H9 (cell line): ENCODE results near the gene NEDD4L. TPM values are rescaled to one million over a fixed set of nuclear protein-coding genes. Genes with fewer than 3 reads are reported as not detected.

ENCODE experiments used
- DNase-seq: peaks from one replicate; pipeline ENCODE4 v3.0.0-alpha.2; 2017
- H2AFZ ChIP-seq: one replicate; pipeline ENCODE4 v1.6.1; 2013; ENCODE audit warnings: mild to moderate bottlenecking, low read length, control low read depth, moderate library complexity
- H2AK5ac ChIP-seq: 2 replicates; pipeline ENCODE4 v1.6.1; 2013; ENCODE audit warnings: low read length, control low read depth, mixed read lengths; ENCODE audit not compliant: insufficient read length
- H2BK120ac ChIP-seq: one replicate; pipeline ENCODE4 v1.6.1; 2013; ENCODE audit warnings: low read depth, mild to moderate bottlenecking, low read length, control low read depth, inconsistent platforms; ENCODE audit not compliant: poor library complexity, severe bottlenecking
- H2BK12ac ChIP-seq: 2 replicates; pipeline ENCODE4 v1.6.1; 2013; ENCODE audit warnings: low read length, control low read depth, mixed read lengths, low read depth; ENCODE audit not compliant: insufficient read length
- H2BK15ac ChIP-seq: 2 replicates; pipeline ENCODE4 v1.6.1; 2013; ENCODE audit warnings: low read depth, low read length, control low read depth
- H2BK20ac ChIP-seq: one replicate; pipeline ENCODE4 v1.6.1; 2013; ENCODE audit warnings: low read depth, mild to moderate bottlenecking, low read length, control low read depth, inconsistent platforms; ENCODE audit not compliant: poor library complexity, severe bottlenecking
- H2BK5ac ChIP-seq: 2 replicates; pipeline ENCODE4 v1.6.1; 2013; ENCODE audit warnings: low read length, control low read depth, mixed read lengths; ENCODE audit not compliant: insufficient read length
- H3K14ac ChIP-seq: 2 replicates; pipeline ENCODE4 v1.6.1; 2013; ENCODE audit warnings: low read length, control low read depth; ENCODE audit not compliant: insufficient read depth
- H3K18ac ChIP-seq: 2 replicates; pipeline ENCODE4 v1.6.1; 2013; ENCODE audit warnings: low read depth, mild to moderate bottlenecking, mixed read lengths, low read length, control low read depth; ENCODE audit not compliant: insufficient read length
- H3K23ac ChIP-seq: 2 replicates; pipeline ENCODE4 v1.6.1; 2013; ENCODE audit warnings: low read length, control low read depth, mixed read lengths, low read depth; ENCODE audit not compliant: insufficient read length
- H3K23me2 ChIP-seq: 2 replicates; pipeline ENCODE4 v1.6.1; 2013; ENCODE audit warnings: low read depth, mild to moderate bottlenecking, mixed read lengths, low read length, control low read depth; ENCODE audit not compliant: insufficient read length, poor library complexity, severe bottlenecking
- H3K27ac ChIP-seq: 2 replicates; pipeline ENCODE4 v1.5.1; 2013; ENCODE audit warnings: low read length, control low read depth, mixed read lengths, low read depth; ENCODE audit not compliant: insufficient read length
- H3K27me3 ChIP-seq: 2 replicates; pipeline ENCODE4 v1.6.1; 2013; ENCODE audit warnings: low read length, control low read depth, inconsistent platforms; ENCODE audit not compliant: insufficient read depth
- H3K4ac ChIP-seq: 2 replicates; pipeline ENCODE4 v1.6.1; 2013; ENCODE audit warnings: low read depth, mild to moderate bottlenecking, control low read depth, inconsistent platforms, low read length, moderate library complexity
- H3K4me1 ChIP-seq: 2 replicates; pipeline ENCODE4 v1.6.1; 2013; ENCODE audit warnings: low read length, control low read depth, inconsistent platforms; ENCODE audit not compliant: insufficient read depth
- H3K4me2 ChIP-seq: 2 replicates; pipeline ENCODE4 v1.6.1; 2013; ENCODE audit warnings: low read length, control low read depth, mixed read lengths; ENCODE audit not compliant: insufficient read length, insufficient read depth
- H3K56ac ChIP-seq: 2 replicates; pipeline ENCODE4 v1.6.1; 2013; ENCODE audit warnings: low read depth, mild to moderate bottlenecking, mixed read lengths, low read length, control low read depth; ENCODE audit not compliant: insufficient read length
- H3K79me1 ChIP-seq: 2 replicates; pipeline ENCODE4 v1.6.1; 2013; ENCODE audit warnings: low read depth, mild to moderate bottlenecking, moderate library complexity, low read length, control low read depth, inconsistent platforms; ENCODE audit not compliant: insufficient read depth, poor library complexity, severe bottlenecking
- H3K79me2 ChIP-seq: 2 replicates; pipeline ENCODE4 v1.6.1; 2013; ENCODE audit warnings: low read length, control low read depth, inconsistent platforms; ENCODE audit not compliant: insufficient read depth
- H3K9ac ChIP-seq: 2 replicates; pipeline ENCODE4 v1.6.1; 2013; ENCODE audit warnings: low read length, control low read depth, mixed read lengths; ENCODE audit not compliant: insufficient read length; ENCODE audit errors: extremely low read depth
- H3K9me3 ChIP-seq: one replicate; pipeline ENCODE4 v1.6.1; 2013; ENCODE audit warnings: low read depth, low read length, inconsistent platforms; ENCODE audit not compliant: control insufficient read depth
- H3T11ph ChIP-seq: one replicate; pipeline ENCODE4 v1.6.1; 2013; ENCODE audit warnings: mild to moderate bottlenecking, low read length, control low read depth, inconsistent platforms
- H4K20me1 ChIP-seq: one replicate; pipeline ENCODE4 v1.6.1; 2013; ENCODE audit not compliant: control insufficient read depth, insufficient read length, insufficient read depth
- H4K5ac ChIP-seq: 2 replicates; pipeline ENCODE4 v1.6.1; 2013; ENCODE audit warnings: low read depth, mild to moderate bottlenecking, mixed read lengths, low read length, control low read depth; ENCODE audit not compliant: insufficient read length
- H4K8ac ChIP-seq: replicated peaks from 2 replicates; pipeline ENCODE4 v1.6.1; 2013; ENCODE audit warnings: low read length, control low read depth, mixed read lengths, low read depth; ENCODE audit not compliant: insufficient read length
- H4K91ac ChIP-seq: 2 replicates; pipeline ENCODE4 v1.6.1; 2013; ENCODE audit warnings: low read depth, mild to moderate bottlenecking, moderate library complexity, mixed read lengths, low read length, control low read depth; ENCODE audit not compliant: insufficient read length
- H3K27ac Mint-ChIP-seq, 3 experiments: 2 replicates in 2 of 3; 3 replicates in 1 of 3; pipeline ENCODE4 v1.8.0; 2020 to 2021; ENCODE audit warnings: mixed read lengths in 3 of 3, mild to moderate bottlenecking in 1 of 3, moderate library complexity in 1 of 3
- H3K27me3 Mint-ChIP-seq: 2 replicates; pipeline ENCODE4 v1.8.0; 2021; ENCODE audit warnings: low read depth, mild to moderate bottlenecking, moderate library complexity, mixed read lengths
- H3K36me3 Mint-ChIP-seq, 3 experiments: 2 replicates in 2 of 3; 3 replicates in 1 of 3; pipeline ENCODE4 v1.8.0; 2020 to 2021; ENCODE audit warnings: low read depth in 3 of 3, mixed read lengths in 3 of 3; ENCODE audit not compliant: insufficient read depth in 1 of 3
- H3K4me1 Mint-ChIP-seq, 2 experiments: 2 replicates each; pipeline ENCODE4 v1.8.0; 2020; ENCODE audit warnings: mixed read lengths in 2 of 2
- H3K4me3 Mint-ChIP-seq, 2 experiments: 2 replicates in 1 of 2; 3 replicates in 1 of 2; pipeline ENCODE4 v1.8.0; 2020 to 2021; ENCODE audit warnings: mild to moderate bottlenecking in 2 of 2, mixed read lengths in 2 of 2, moderate library complexity in 1 of 2
- H3K9me3 Mint-ChIP-seq, 2 experiments: 2 replicates in 1 of 2; 3 replicates in 1 of 2; pipeline ENCODE4 v1.8.0; 2020; ENCODE audit warnings: mild to moderate bottlenecking in 2 of 2, mixed read lengths in 2 of 2, moderate library complexity in 1 of 2
- CTCF ChIP-seq: fragments of 200-600 bp; sonication (generic); conservative IDR thresholded peaks from 3 replicates; pipeline ENCODE4 v1.8.0; 2021; ENCODE audit warnings: antibody characterized with exemption, mild to moderate bottlenecking
- WGBS: extraction: QIAGEN DNeasy Blood & Tissue Kit; methylation state at CpG from one replicate; pipeline ENCODE4 v1.1.7; 2013; ENCODE audit warnings: missing lambda C conversion rate, low lambda C conversion rate, mixed read lengths; ENCODE audit not compliant: insufficient read length; ENCODE audit errors: extremely low coverage; 5-methylcytosine and 5-hydroxymethylcytosine counted together
- total RNA-seq: library from RNA; stranded (reverse); gene quantifications from 2 replicates; pipeline ENCODE4 v1.2.1, GENCODE V29; 2021

The NEDD4L gene
- total RNA-seq, 1 experiment from 2014 or later: 76.3 TPM

DNA sequence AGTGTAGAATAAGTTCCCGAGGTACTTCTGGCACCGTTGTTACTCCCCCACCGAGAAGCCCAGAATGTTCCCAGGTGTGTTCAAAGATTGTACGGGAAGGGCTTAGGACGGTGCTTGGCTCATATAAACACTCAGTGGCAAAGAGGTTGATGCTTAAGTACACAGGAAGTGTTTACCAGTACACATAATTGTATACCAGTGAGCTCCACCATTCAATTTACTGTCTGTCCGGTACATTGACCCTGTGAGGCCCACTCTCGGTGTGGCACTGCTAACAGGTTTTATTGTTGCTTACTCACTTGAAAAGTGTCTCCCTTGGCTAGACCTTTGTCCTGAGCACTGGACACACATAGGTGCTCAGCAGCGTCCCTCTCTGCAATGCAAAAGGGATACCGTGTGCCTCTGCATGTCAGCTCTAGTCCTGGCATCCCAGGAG lies 191.0 kb downstream of the NEDD4L start:
- Histone ChIP-seq H2BK5ac (no peak overlapping the region), H3K79me2 (peaks cover 7% of the 10 kb centered on the region; the same call in 1 of the 2 replicates), H3T11ph (no peak overlapping the region), H3K4me1 (peaks cover 5% of the 10 kb centered on the region; the same call in 1 of the 2 replicates), H3K23me2 (no peaks in the 10 kb centered on the region), H3K4ac (no peak overlapping the region), H4K5ac (no peak overlapping the region), H3K9me3 (no peaks in the 10 kb centered on the region), H2AFZ (no peak overlapping the region), H3K27ac (no peak overlapping the region), H4K8ac (no peak overlapping the region), H3K4me2 (no peak overlapping the region), H3K23ac (no peak overlapping the region), H3K9ac (no peak overlapping the region), H3K27me3 (no peaks in the 10 kb centered on the region), H3K18ac (no peak overlapping the region), H3K79me1 (peaks cover 6% of the 10 kb centered on the region), H2BK120ac (no peak overlapping the region), H4K20me1 (no peaks in the 10 kb centered on the region), H2BK12ac (no peak overlapping the region), H2BK15ac (no peak overlapping the region), H4K91ac (no peak overlapping the region), H2AK5ac (no peak overlapping the region), H3K56ac (no peak overlapping the region), H2BK20ac (no peak overlapping the region), H3K14ac (no peak overlapping the region)
- Mint-ChIP-seq H3K4me3 (no peak overlapping the region), H3K36me3 (peaks cover 2 to 7% (median 3%) of the 10 kb centered on the region in 3 experiments; a peak in 2 of 7 replicates), H3K27me3 (no peaks in the 10 kb centered on the region), H3K4me1 (peaks cover 24 to 32% of the 10 kb centered on the region in 2 experiments), H3K9me3 (peaks cover 0 to 2% of the 10 kb centered on the region in 2 experiments; a peak in 1 of 5 replicates), H3K27ac (peak overlapping the region in 2 of 3 experiments; percentile 59 to 71; a peak in 3 of 7 replicates)
- no peak for TF ChIP-seq CTCF
- no peak for DNase-seq
- no CpG with 5 or more reads among the region's 9 CpGs for WGBS
